Activated gamma-delta T cell treated with anti-CD3 and anti-CD28 coated beads, Interleukin-2, amount 50 U/mL, for 16 hours (primary cell): Measurements from ENCODE around the gene BTG1.
A peak's percentile ranks its signal among the peaks of the same experiment; 100 is the strongest.

ENCODE experiments used
- DNase-seq: peaks from one replicate; pipeline ENCODE4 v3.0.0-alpha.2; 2020; ENCODE audit warnings: low read depth

BTG1 gene

GRCh38 chr12:92145731-92146496 is at the start of gene BTG1:
TSS of gene BTG1 (minus strand) at chr12:92145846. CDS start at chr12:92145535, 311 bp downstream.
- peak; percentile 97 for DNase-seq

DNA sequence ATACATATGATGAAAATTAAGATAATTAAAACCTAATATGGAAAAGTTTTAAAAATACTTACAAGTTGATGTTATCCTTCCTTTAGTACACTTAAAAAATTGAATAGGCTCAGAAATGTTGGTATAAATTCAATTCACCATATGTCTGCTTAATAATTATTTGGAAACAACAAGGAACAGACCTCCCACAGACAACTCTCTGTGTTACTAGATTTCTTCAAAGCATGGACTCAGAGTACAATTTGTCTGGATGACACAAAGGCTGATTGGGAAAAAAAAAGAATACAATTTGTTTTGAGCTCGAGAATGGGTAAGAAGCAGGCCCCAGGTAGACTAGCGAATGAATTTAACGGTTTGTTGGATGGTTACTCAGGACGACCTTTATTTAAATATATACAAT is 48.9 kb upstream of the BTG1 start:
- no peak for DNase-seq

DNA sequence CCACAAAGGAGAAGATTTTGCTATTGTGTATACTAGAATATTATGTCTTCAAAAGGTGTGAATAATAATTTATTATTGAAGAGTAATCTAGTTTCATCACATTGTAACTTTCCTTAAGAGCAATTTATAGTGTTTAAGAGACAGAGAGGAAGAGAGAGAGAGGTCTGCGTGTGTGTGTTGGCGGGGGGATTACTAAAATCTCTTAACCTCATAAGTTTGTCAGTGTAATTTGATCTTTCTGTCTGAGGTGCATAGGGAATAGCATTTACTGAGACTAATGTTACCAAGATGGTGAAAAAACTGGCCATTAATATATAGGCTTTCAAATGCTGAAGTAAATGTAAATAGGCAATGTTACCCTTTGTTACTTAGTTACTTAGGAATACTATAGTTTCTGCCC is 48.2 kb upstream of the BTG1 start:
- DNase-seq: no peak

- DNase-seq: no peak
Measured at GRCh38 chr12:92193063-92193462, 47.4 kb upstream of the BTG1 start.

DNA sequence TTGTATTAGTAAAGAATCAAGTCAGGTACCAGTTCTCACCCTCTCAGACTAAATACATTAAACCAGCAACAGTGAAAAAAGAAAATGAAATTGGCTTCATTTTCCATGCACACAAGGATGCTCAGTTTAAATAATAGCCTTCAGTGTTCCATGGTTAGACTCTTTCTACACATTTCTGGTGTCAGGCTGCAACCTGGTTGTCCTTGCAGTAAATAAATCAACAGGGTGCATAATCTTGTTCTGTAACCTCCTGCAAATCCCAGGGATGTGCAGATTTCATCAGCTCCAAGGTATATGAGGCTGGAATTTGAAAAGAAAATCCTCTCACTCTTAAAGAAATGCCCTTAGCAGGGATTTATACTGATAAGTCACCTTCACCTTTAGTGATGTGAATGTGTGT is 46.7 kb upstream of the BTG1 start:
- DNase-seq: no peak

GRCh38 chr12:92191061-92191460 is 45.4 kb upstream of the BTG1 start:
- DNase-seq: no peak

DNA sequence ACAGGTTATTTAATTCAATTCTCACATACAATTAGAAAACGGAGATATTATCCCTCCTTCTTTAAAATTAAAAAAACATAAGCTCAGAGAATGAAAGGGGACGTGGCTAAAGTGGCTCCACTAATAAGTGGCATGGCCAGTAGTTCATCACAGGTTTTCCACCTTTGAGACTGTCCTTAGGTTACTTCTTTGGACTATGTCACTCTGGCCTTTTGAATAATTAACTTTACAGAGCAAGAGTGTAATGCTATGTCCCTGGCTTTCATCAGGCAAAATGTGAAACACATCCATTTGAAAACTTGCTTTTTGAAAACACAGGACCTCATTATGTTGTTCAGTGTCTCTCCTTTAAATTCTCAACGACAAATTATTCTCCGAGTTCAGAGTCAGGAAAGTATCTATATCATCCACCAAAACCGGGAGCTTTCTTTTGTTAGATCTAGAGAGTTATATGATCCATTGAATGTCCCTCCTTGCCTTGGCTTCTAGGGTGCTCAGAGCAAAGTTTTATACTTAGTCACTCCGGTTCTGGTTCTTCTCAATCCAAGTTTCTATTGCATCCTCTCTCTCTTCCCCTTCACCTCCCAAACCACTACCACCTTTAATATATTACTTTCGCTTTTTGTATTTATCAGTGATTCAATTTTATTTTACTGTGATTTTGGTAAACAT is 43.0 kb upstream of the BTG1 start:
- no peak for DNase-seq

GRCh38 chr12:92186038-92186470 is 40.4 kb upstream of the BTG1 start:
- no peak for DNase-seq

- peak; percentile 2 for DNase-seq
Measured at GRCh38 chr12:92185052-92185451, 39.4 kb upstream of the BTG1 start.

- no peak for DNase-seq
Measured at GRCh38 chr12:92183575-92183974, 37.9 kb upstream of the BTG1 start.

- DNase-seq: no peak
Measured at GRCh38 chr12:92178340-92178739, 32.7 kb upstream of the BTG1 start.

DNA sequence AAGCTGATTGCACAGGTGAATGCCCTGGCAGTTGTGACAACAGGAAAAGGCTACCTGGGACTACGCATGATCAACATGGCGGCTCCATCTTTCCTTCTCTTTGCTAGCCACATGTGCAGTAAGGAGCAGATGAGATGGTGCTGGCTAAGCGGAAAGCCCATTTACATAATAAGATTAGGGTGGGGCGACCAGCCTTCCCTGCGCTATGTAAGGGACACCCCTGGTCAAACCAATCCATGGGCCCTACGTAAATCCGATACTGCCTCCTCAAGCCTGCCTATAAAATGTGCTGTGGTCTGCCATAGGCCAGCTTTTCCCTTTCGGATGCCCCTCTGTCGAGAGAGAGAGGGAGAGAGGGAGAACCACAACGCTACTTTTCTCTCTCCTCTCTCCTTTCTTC is 31.0 kb upstream of the BTG1 start:
- DNase-seq: no peak

DNA sequence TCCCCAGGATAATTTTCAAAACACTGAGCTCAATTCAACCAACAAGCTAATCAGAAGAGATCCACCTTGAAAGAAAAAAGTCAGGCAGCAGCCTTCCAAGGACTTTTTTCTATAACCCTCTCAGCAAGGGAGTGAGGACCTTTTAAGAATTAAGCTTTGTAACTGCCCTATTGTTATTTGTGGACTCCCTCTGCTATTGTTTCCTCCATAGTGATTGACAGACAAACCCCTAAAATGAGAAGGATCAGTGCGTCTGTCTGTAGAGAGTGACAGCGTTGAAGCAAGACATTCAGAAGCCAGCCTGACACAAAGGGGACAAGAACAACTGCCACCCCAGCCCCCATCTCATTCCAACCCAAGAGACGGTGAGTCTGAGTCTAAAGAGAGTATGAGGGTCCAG is 30.3 kb upstream of the BTG1 start:
- DNase-seq: no peak

- DNase-seq: no peak
Measured at GRCh38 chr12:92170050-92170449, 24.4 kb upstream of the BTG1 start.

GRCh38 chr12:92167075-92167474 is 21.4 kb upstream of the BTG1 start:
- no peak for DNase-seq

DNA sequence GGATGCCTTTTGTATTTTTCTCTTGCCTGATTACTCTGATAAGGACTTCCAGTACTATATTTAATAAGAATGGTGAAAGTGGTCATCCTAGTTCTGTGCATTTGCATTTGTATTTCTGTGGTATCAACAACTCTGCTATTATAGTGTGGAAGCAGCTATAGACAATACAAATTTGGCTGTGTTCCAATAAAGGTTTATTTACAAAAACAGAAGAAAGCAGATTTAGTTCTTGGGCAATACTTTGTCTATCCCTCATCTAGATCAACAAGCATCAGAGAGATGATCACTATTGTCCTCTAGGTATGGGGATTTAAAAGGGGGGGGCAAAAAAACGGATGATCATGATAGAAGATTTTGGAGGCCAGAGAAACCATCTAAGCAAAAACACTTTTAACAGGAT is 19.1 kb upstream of the BTG1 start:
- no peak for DNase-seq

GRCh38 chr12:92162079-92162478 is 16.4 kb upstream of the BTG1 start:
- no peak for DNase-seq

- no peak for DNase-seq
Measured at GRCh38 chr12:92158796-92159439, 13.3 kb upstream of the BTG1 start.

DNA sequence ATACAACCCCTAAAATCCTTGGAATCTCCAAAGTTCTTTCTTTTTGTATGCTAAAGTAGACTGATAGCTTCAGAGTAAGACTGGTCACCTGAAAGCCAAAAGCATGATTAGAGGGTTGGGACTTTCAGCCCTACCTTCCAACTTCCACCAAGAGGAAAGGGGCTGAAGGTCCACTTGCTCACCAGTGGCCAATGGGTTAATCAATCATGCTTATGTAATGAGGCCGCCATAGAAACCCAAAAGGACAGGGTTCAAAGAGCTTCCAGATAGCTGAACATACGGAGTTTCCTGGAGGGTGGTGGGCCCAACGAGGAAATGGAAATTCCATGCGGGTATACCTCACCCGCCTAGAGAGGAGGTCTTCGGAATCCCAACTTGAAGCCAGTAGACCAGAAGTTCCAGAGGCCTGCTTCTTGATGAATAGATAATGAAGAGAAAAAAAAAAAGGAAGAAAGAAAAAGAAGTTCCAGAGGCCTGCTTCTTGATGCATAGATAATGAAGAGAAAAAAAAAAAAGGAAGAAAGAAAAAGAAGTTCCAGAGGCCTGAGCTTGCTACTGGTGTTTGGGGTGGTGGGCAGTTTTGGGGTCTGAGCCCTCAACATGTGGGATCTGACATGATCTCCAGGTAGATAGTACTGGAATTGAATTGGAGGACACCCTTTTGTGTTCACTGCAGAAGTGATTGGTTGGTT is 11.2 kb upstream of the BTG1 start:
- no peak for DNase-seq

DNA sequence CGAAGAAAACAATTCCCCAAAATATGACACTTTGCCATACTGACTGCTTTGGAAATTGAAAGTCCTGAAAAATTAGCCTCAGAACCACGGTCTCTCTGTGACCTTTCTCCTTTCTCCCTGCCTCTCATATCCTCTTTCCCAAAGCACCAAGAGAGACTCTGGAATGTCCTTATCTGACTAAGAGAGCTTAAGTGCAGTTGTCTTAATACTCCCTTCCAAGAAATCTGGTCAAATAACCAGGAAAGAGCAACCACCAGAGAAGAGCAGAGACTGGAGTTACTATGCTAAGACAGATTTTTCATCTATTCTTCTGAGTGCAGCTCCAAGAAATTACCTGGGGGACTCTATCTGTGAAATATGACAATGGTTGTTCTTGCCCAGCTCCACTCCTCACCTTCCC is 10.5 kb upstream of the BTG1 start:
- DNase-seq: no peak

DNA sequence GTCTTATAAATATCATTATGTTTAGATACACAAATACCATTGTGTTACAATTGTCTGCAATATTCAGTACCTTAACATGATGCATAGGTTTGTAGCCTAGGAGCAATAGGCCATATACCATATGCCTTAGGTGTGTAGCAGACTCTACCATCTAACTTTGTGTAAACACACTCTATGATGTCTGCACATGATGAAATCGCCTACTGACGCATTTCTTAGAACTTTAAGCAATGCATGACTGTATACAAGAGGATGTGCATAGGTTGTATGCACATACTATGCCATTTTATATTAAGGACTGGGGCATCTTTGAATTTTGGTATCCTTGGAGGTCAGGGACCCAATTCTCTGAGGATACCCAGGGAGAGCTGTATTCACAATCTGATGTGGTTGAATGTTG is 10.1 kb upstream of the BTG1 start:
- no peak for DNase-seq

- DNase-seq: no peak
Measured at GRCh38 chr12:92151916-92152315, 6.3 kb upstream of the BTG1 start.

- no peak for DNase-seq
Measured at GRCh38 chr12:92149563-92149962, 3.9 kb upstream of the BTG1 start.
